Measurements from ENCODE around the gene DIRAS1. TPM values are rescaled to one million over a fixed set of nuclear protein-coding genes. Genes with fewer than 3 reads are reported as not detected.
A peak's percentile ranks its signal among the peaks of the same experiment; 100 is the strongest.

The DIRAS1 gene
- total and polyA plus RNA-seq, 4 experiments from 2014 or later, result not detected

- Histone ChIP-seq H3K4me1 (ENCODE audit: insufficient read depth, low read length) (no peaks in the 10 kb centered on the region), H3K9me3 (ENCODE audit: control insufficient read depth in 1 of 2, low read length in 2 of 2) (no peaks in the 10 kb centered on the region), H3K27ac (ENCODE audit: low read depth, low read length) (no peak overlapping the region), H3K27me3 (ENCODE audit: insufficient read depth, low read length) (no peaks in the 10 kb centered on the region), H3K4me3 (ENCODE audit: low read length in 2 of 2) (no peak overlapping the region), H3K36me3 (ENCODE audit: insufficient read depth, low read length) (peaks cover 19% of the 10 kb centered on the region)
- peaks cover 26 to 30% of the 10 kb centered on the region in 2 donors for H3K36me3 Mint-ChIP-seq
- no peak for DNase-seq
- ChIA-PET POLR2A (ENCODE audit: partially characterized antibody) (no interaction called here), CTCF (ENCODE audit: partially characterized antibody) (no interaction called here)
- H3K4me3 Mint-ChIP-seq, result no peak overlapping the region
- intact Hi-C loops (cut with micrococcal nuclease), result no loop called here
- H3K9me3 Mint-ChIP-seq, result no peaks in the 10 kb centered on the region
- no peaks in the 10 kb centered on the region for H3K27me3 Mint-ChIP-seq
- H3K27ac Mint-ChIP-seq, result no peak overlapping the region
- H3K4me1 Mint-ChIP-seq, result peaks cover 0 to 27% (median 6%) of the 10 kb centered on the region in 4 donors
These were observed 11.1 kb upstream of the DIRAS1 start for GRCh38 chr19:2732157-2732725.

- no peak overlapping the region for H3K27ac ChIP-seq (ENCODE audit: low read depth, low read length)
- no peaks in the 10 kb centered on the region for H3K27me3 ChIP-seq (ENCODE audit: insufficient read depth, low read length)
- no peaks in the 10 kb centered on the region for H3K4me1 ChIP-seq (ENCODE audit: insufficient read depth, low read length)
- no peaks in the 10 kb centered on the region for H3K9me3 ChIP-seq (ENCODE audit: control insufficient read depth in 1 of 2, low read length in 2 of 2)
- ChIA-PET CTCF (ENCODE audit: partially characterized antibody) (no interaction called here), POLR2A (ENCODE audit: partially characterized antibody) (no interaction called here)
- intact Hi-C loops (cut with micrococcal nuclease), result no loop called here
- Mint-ChIP-seq H3K27me3 (peaks cover 0 to under 1% of the 10 kb centered on the region in 2 donors), H3K9me3 (no peaks in the 10 kb centered on the region), H3K4me1 (peaks cover 0 to 19% (median 2%) of the 10 kb centered on the region in 4 donors), H3K4me3 (no peak overlapping the region), H3K36me3 (peaks cover 17 to 23% of the 10 kb centered on the region in 2 donors), H3K27ac (no peak overlapping the region)
- peaks cover 12% of the 10 kb centered on the region for H3K36me3 ChIP-seq (ENCODE audit: insufficient read depth, low read length)
- no peak overlapping the region for H3K4me3 ChIP-seq (ENCODE audit: low read length in 2 of 2)
- no peak for DNase-seq
These were observed 10.2 kb upstream of the DIRAS1 start for GRCh38 chr19:2731181-2731995.

- Mint-ChIP-seq H3K4me3 (no peak overlapping the region), H3K27ac (no peak overlapping the region), H3K27me3 (peaks cover 3% of the 10 kb centered on the region in 2 donors), H3K9me3 (no peaks in the 10 kb centered on the region), H3K36me3 (peaks cover 6 to 13% of the 10 kb centered on the region in 2 donors), H3K4me1 (peaks cover 0 to 12% (median under 1%) of the 10 kb centered on the region in 4 donors)
- H3K9me3 ChIP-seq (ENCODE audit: control insufficient read depth in 1 of 2, low read length in 2 of 2), result no peaks in the 10 kb centered on the region
- intact Hi-C loops (cut with micrococcal nuclease), result no loop called here
- no peak overlapping the region for H3K4me3 ChIP-seq (ENCODE audit: low read length in 2 of 2)
- H3K36me3 ChIP-seq (ENCODE audit: insufficient read depth, low read length), result peaks cover 5% of the 10 kb centered on the region
- CTCF ChIA-PET (ENCODE audit: partially characterized antibody), result no interaction called here
- POLR2A ChIA-PET (ENCODE audit: partially characterized antibody), result no interaction called here
- no peak overlapping the region for H3K27ac ChIP-seq (ENCODE audit: low read depth, low read length)
- H3K27me3 ChIP-seq (ENCODE audit: insufficient read depth, low read length), result no peaks in the 10 kb centered on the region
- H3K4me1 ChIP-seq (ENCODE audit: insufficient read depth, low read length), result no peaks in the 10 kb centered on the region
- no peak for DNase-seq
These were observed 9.0 kb upstream of the DIRAS1 start for GRCh38 chr19:2729943-2730818.

- Histone ChIP-seq H3K4me1 (ENCODE audit: insufficient read depth, low read length) (no peaks in the 10 kb centered on the region), H3K27me3 (ENCODE audit: insufficient read depth, low read length) (no peaks in the 10 kb centered on the region), H3K4me3 (ENCODE audit: low read length in 2 of 2) (no peak overlapping the region), H3K27ac (ENCODE audit: low read depth, low read length) (no peak overlapping the region), H3K36me3 (ENCODE audit: insufficient read depth, low read length) (no peaks in the 10 kb centered on the region), H3K9me3 (ENCODE audit: control insufficient read depth in 1 of 2, low read length in 2 of 2) (no peaks in the 10 kb centered on the region)
- CTCF ChIA-PET (ENCODE audit: partially characterized antibody), result no interaction called here
- Mint-ChIP-seq H3K4me1 (peaks cover 0 to 1% (median under 1%) of the 10 kb centered on the region in 4 donors), H3K36me3 (peaks cover under 1 to 5% of the 10 kb centered on the region in 2 donors), H3K27me3 (peaks cover 6 to 8% of the 10 kb centered on the region in 2 donors), H3K27ac (peak overlapping the region in 1 of 7 donors; percentile 46), H3K4me3 (no peak overlapping the region), H3K9me3 (no peaks in the 10 kb centered on the region)
- intact Hi-C loops (cut with micrococcal nuclease), result no loop called here
- POLR2A ChIA-PET (ENCODE audit: partially characterized antibody), result no interaction called here
- no peak for DNase-seq
These were observed 7.7 kb upstream of the DIRAS1 start for GRCh38 chr19:2728783-2729387.

- no peak overlapping the region for H3K4me3 Mint-ChIP-seq
- ChIA-PET CTCF (ENCODE audit: partially characterized antibody) (interaction anchor here (1.1 kb wide), 1 partner anchor 22 kb away, joined by 4 read pairs; no protein-coding TSS in a partner anchor), POLR2A (ENCODE audit: partially characterized antibody) (no interaction called here)
- H3K9me3 Mint-ChIP-seq, result no peaks in the 10 kb centered on the region
- H3K4me1 ChIP-seq (ENCODE audit: insufficient read depth, low read length), result no peaks in the 10 kb centered on the region
- H3K27ac Mint-ChIP-seq, result no peak overlapping the region
- H3K27ac ChIP-seq (ENCODE audit: low read depth, low read length), result no peak overlapping the region
- H3K27me3 ChIP-seq (ENCODE audit: insufficient read depth, low read length), result no peaks in the 10 kb centered on the region
- H3K36me3 Mint-ChIP-seq, result no peaks in the 10 kb centered on the region
- no peak for DNase-seq
- intact Hi-C loops (cut with micrococcal nuclease), result no loop called here
- H3K27me3 Mint-ChIP-seq, result peaks cover 6 to 8% of the 10 kb centered on the region in 2 donors
- H3K4me1 Mint-ChIP-seq, result peaks cover 0 to 1% (median under 1%) of the 10 kb centered on the region in 4 donors
- H3K9me3 ChIP-seq (ENCODE audit: control insufficient read depth in 1 of 2, low read length in 2 of 2), result no peaks in the 10 kb centered on the region
- no peak overlapping the region for H3K4me3 ChIP-seq (ENCODE audit: low read length in 2 of 2)
- H3K36me3 ChIP-seq (ENCODE audit: insufficient read depth, low read length), result no peaks in the 10 kb centered on the region
These were observed 6.4 kb upstream of the DIRAS1 start for GRCh38 chr19:2727640-2727944.

GRCh38 chr19:2726904-2727639, 5.9 kb upstream of the DIRAS1 start:
- POLR2A ChIA-PET (ENCODE audit: partially characterized antibody), result no interaction called here
- no peak for DNase-seq
- CTCF ChIA-PET (ENCODE audit: partially characterized antibody), result interaction anchor here (1.1 kb wide), 1 partner anchor 23 kb away, joined by 4 read pairs; no protein-coding TSS in a partner anchor
- peaks cover 8 to 9% of the 10 kb centered on the region in 2 donors for H3K27me3 Mint-ChIP-seq
- no peak overlapping the region for H3K4me3 ChIP-seq (ENCODE audit: low read length in 2 of 2)
- H3K9me3 Mint-ChIP-seq, result no peaks in the 10 kb centered on the region
- no peaks in the 10 kb centered on the region for H3K4me1 ChIP-seq (ENCODE audit: insufficient read depth, low read length)
- H3K27ac Mint-ChIP-seq, result no peak overlapping the region
- intact Hi-C loops (cut with micrococcal nuclease), result no loop called here
- H3K4me1 Mint-ChIP-seq, result peaks cover 0 to 1% (median under 1%) of the 10 kb centered on the region in 4 donors
- peak overlapping the region in 1 of 8 donors; percentile 45 for H3K4me3 Mint-ChIP-seq
- H3K9me3 ChIP-seq (ENCODE audit: control insufficient read depth in 1 of 2, low read length in 2 of 2), result no peaks in the 10 kb centered on the region
- no peak overlapping the region for H3K27ac ChIP-seq (ENCODE audit: low read depth, low read length)
- peaks cover 1% of the 10 kb centered on the region for H3K27me3 ChIP-seq (ENCODE audit: insufficient read depth, low read length)
- no peaks in the 10 kb centered on the region for H3K36me3 Mint-ChIP-seq
- no peaks in the 10 kb centered on the region for H3K36me3 ChIP-seq (ENCODE audit: insufficient read depth, low read length)

All from CD4-positive, alpha-beta memory T cell (primary cell).